ENCODE data around the gene HK1.
A peak's percentile ranks its signal among the peaks of the same experiment; 100 is the strongest.
"Not testable (repeated sequence)": the region's sequence is repeated elsewhere in the genome, so short reads cannot be mapped to it uniquely, and the experiment has no call there.

Gene HK1

DNA sequence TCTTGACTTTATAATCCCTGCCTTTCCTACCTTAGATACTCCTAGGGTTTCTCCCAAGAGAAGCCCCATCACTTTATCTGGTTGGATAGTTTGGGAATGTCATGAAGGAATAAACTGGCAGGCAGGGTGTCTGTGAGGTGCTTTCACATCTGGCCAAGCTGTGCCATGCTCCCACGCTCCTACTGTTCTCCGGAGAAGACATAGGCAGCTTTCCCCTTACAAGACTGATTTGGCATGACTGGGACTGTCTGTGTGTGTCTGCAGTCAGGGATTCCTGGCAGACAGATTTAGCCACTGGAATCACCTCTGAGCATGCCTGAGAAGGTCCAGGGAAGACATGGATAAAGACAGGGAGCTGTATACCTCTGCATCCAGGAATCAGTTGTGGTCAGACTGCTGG is 45.3 kb downstream of the HK1 start:
- H3K4me2 ChIP-seq (ENCODE audit: low read length): no peak overlapping the region
- H3K9ac ChIP-seq: no peak overlapping the region
- peaks cover 11% of the 10 kb centered on the region for H3K4me1 ChIP-seq
- H3K36me3 ChIP-seq (ENCODE audit: control insufficient read depth, insufficient read depth, low read length): no peaks in the 10 kb centered on the region
- H3K9me3 ChIP-seq (ENCODE audit: control insufficient read depth, low read length): no peaks in the 10 kb centered on the region
- peaks cover 46% of the 10 kb centered on the region for H3K79me2 ChIP-seq
- no peaks in the 10 kb centered on the region for H3K27me3 ChIP-seq (ENCODE audit: control insufficient read depth, insufficient read depth, low read length)
- H2AFZ ChIP-seq: no peak overlapping the region
- no peak overlapping the region for H3K27ac ChIP-seq
- TF ChIP-seq, protein P1, sequence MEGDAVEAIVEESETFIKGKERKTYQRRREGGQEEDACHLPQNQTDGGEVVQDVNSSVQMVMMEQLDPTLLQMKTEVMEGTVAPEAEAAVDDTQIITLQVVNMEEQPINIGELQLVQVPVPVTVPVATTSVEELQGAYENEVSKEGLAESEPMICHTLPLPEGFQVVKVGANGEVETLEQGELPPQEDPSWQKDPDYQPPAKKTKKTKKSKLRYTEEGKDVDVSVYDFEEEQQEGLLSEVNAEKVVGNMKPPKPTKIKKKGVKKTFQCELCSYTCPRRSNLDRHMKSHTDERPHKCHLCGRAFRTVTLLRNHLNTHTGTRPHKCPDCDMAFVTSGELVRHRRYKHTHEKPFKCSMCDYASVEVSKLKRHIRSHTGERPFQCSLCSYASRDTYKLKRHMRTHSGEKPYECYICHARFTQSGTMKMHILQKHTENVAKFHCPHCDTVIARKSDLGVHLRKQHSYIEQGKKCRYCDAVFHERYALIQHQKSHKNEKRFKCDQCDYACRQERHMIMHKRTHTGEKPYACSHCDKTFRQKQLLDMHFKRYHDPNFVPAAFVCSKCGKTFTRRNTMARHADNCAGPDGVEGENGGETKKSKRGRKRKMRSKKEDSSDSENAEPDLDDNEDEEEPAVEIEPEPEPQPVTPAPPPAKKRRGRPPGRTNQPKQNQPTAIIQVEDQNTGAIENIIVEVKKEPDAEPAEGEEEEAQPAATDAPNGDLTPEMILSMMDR (IDR thresholded peaks at IDR 0.05): no peak
- H3K4me3 ChIP-seq (ENCODE audit: low read depth, low read length): no peak overlapping the region

DNA sequence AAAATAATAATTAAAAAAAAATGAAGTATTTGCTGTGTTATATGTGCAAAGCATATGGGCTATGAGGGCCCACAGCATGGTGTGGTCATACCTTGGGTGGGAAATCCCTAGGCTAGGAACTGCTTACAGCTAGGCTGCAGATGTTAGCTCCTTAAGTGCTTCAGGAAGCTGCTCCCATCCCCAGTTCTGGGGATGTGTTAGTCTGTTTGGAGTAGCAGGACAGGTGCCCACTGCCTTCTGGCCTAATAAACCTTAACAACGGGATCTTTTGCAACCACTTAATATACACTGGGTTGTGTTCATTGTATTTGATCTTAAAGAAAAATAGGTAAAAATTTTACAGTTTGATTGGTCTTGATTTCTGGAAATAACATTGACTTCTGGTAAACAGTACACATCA is 46.3 kb downstream of the HK1 start:
- H3K27me3 ChIP-seq (ENCODE audit: control insufficient read depth, insufficient read depth, low read length): no peaks in the 10 kb centered on the region

DNA sequence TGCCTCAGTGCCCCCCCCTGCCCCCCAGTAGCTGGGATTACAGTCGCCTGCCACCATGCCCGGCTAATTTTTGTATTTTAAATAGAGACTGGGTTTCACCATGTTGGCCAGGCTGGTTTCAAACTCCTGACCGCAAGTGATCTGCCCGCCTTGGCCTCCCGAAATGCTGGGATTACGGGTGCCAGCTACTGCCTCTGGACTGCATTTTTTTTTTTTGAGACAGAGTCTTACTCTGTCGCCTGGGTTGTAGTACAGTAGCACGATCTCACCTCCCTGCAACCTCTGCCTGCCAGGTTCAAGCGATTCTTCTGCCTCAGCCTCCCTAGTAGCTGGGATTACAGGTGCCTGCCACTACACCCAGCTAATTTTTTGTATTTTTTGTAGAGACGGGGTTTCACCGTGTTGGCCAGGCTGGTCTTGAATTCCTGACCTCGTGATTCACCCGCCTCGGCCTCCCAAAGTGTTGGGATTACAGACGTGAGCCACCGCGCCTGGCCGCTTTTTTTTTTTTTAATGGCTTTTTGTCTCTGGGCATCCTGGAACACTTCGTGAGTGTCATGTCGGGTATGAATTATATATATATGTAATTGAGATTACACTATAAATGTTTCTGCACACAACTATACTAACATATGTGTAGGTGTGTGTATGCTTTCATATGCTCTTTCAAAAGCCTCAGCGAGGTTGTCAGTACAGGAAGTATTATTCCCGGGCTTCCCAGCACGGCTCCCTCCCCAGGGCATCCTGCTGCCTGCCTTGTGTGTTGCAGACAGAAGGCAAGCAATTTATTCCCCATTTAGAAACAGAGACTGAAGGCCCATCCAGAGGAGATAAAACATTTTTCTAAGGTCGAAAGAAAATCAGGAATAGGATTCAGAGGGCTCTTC is 47.6 kb downstream of the HK1 start:
- peaks cover 14% of the 10 kb centered on the region for H3K4me1 ChIP-seq
- H3K79me2 ChIP-seq: peaks cover 43% of the 10 kb centered on the region
- H2AFZ ChIP-seq; H3K9me3 ChIP-seq (ENCODE audit: control insufficient read depth, low read length); H3K27me3 ChIP-seq (ENCODE audit: control insufficient read depth, insufficient read depth, low read length); H3K4me2 ChIP-seq (ENCODE audit: low read length); H3K36me3 ChIP-seq (ENCODE audit: control insufficient read depth, insufficient read depth, low read length); H3K27ac ChIP-seq; H3K9ac ChIP-seq; H3K4me3 ChIP-seq (ENCODE audit: low read depth, low read length): not testable (repeated sequence)

More for the DNA sequence above, 46.3 kb downstream of the HK1 start:
- Histone ChIP-seq H3K27ac (no peak overlapping the region), H3K4me3 (ENCODE audit: low read depth, low read length) (no peak overlapping the region), H3K9ac (no peak overlapping the region), H3K36me3 (ENCODE audit: control insufficient read depth, insufficient read depth, low read length) (no peaks in the 10 kb centered on the region), H3K9me3 (ENCODE audit: control insufficient read depth, low read length) (no peaks in the 10 kb centered on the region), H3K4me2 (ENCODE audit: low read length) (no peak overlapping the region), H3K4me1 (peaks cover 13% of the 10 kb centered on the region), H3K79me2 (peaks cover 46% of the 10 kb centered on the region), H2AFZ (no peak overlapping the region)
- TF ChIP-seq, protein P1 (IDR thresholded peaks at IDR 0.05): no peak

DNA sequence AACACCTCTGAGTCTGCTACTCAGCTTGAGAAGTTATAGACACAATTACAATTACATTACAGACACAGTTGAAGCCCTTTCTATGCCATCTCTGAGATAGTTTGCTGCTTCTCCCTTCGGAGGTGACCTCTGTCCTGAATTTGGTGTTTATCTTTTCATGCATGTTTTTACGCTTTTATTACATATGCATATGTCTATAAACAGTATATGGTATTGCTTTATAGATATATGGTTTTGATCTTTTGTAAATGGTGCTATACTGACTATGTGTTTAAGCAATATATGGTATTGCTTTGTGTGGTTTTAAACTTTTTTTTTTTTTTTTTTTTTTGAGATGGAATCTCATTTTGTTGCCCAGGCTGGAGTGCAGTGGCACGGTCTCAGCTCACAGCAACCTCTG is 48.4 kb downstream of the HK1 start:
- TF ChIP-seq, protein P1 (IDR thresholded peaks at IDR 0.05): no peak
- Histone ChIP-seq H3K79me2 (peaks cover 43% of the 10 kb centered on the region), H3K36me3 (ENCODE audit: control insufficient read depth, insufficient read depth, low read length) (no peaks in the 10 kb centered on the region), H3K9ac (no peak overlapping the region), H3K4me1 (peaks cover 19% of the 10 kb centered on the region), H2AFZ (no peak overlapping the region), H3K27ac (no peak overlapping the region), H3K27me3 (ENCODE audit: control insufficient read depth, insufficient read depth, low read length) (no peaks in the 10 kb centered on the region), H3K4me3 (ENCODE audit: low read depth, low read length) (no peak overlapping the region), H3K4me2 (ENCODE audit: low read length) (no peak overlapping the region), H3K9me3 (ENCODE audit: control insufficient read depth, low read length) (no peaks in the 10 kb centered on the region)

DNA sequence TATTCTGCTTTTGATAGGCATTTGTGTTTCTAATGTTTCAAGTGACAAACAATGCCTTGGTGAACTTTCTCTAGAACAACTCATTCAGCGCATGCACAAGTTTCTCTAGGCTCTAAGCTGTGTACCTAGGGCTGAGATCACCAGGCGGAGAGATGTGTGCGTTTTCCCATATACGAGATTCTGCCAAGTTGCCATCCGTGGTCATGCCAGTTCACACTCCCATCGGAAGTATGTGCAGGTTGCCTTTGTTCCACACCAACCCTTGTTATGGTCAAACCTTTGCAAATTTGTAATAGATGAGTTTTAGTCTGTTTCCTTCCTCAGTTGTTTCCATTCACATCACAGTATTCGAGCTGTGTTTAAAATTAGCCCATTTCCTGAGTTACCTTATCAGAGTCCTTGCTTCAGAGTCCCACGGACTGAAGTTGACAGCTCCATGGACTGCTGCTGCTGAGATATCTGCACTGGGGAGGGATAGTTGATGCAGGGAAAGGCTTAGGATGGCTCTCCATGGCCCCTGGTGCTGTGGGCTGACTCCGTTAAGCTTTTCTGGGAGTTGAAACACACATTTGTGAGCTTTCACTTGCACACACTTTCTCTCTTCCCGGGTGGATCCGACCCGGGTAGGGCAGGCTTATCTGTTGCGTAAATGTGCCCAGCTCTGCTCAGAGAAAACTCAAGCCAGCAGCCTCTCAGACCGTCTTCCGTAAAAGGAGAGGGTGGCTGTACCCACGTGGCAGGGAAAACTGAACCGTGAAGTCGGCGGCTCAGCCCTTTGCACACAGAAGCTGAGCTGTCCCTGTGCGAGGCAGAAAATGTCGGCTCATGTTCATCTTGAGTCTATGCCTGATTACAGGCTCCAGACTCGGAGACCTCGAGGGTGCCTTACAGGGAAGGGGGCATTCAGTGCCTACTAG is 49.4 kb downstream of the HK1 start:
- peaks cover 23% of the 10 kb centered on the region for H3K4me1 ChIP-seq
- peak overlapping the region; percentile 48 for H3K4me2 ChIP-seq (ENCODE audit: low read length)
- TF ChIP-seq, protein P1 (IDR thresholded peaks at IDR 0.05): no peak
- H3K27me3 ChIP-seq (ENCODE audit: control insufficient read depth, insufficient read depth, low read length): no peaks in the 10 kb centered on the region
- no peak overlapping the region for H3K9ac ChIP-seq
- H3K9me3 ChIP-seq (ENCODE audit: control insufficient read depth, low read length): no peaks in the 10 kb centered on the region
- peaks cover 45% of the 10 kb centered on the region for H3K79me2 ChIP-seq
- peak overlapping the region; percentile 91 for H3K27ac ChIP-seq
- no peaks in the 10 kb centered on the region for H3K36me3 ChIP-seq (ENCODE audit: control insufficient read depth, insufficient read depth, low read length)
- H3K4me3 ChIP-seq (ENCODE audit: low read depth, low read length): peak overlapping the region; percentile 22
- peak overlapping the region; percentile 74 for H2AFZ ChIP-seq

Data from parathyroid adenoma (tissue), 2 donors.